Stomach (tissue), 9 donors: ENCODE measurements around the gene SLC2A10. TPM values are rescaled to one million over a fixed set of nuclear protein-coding genes. Genes with fewer than 3 reads are reported as not detected.

Source experiments
- DNase-seq, 2 donors: peaks; one replicate each; pipeline versions ENCODE4 v3.0.0 to v3.0.0-alpha.2; 2013 to 2019
- H3K27ac ChIP-seq, 5 donors: fragments of 200-600 bp in 4 of 5; sonication (generic) in 4 of 5; one replicate each; pipeline ENCODE4 v1.5.1; 2013 to 2019; ENCODE audit warnings: mild to moderate bottlenecking in 1 of 5, moderate library complexity in 1 of 5
- H3K27me3 ChIP-seq, 3 donors: fragments of 200-600 bp; sonication (generic); one replicate each; pipeline ENCODE4 v1.5.1; 2017 to 2019; ENCODE audit warnings: mixed run types in 1 of 3
- H3K36me3 ChIP-seq, 4 donors: fragments of 200-600 bp; sonication (generic); 1 replicate in 3 of 4; 2 replicates in 1 of 4; pipeline ENCODE4 v1.5.1; 2016 to 2019
- H3K4me1 ChIP-seq, 4 donors: fragments of 200-600 bp; sonication (generic); one replicate each; pipeline ENCODE4 v1.5.1; 2016 to 2019
- H3K4me3 ChIP-seq, 4 donors: fragments of 200-600 bp; sonication (generic) in 3 of 4; one replicate each; pipeline ENCODE4 v1.5.1; 2016 to 2019; ENCODE audit warnings: mild to moderate bottlenecking in 1 of 4
- H3K9me3 ChIP-seq, 4 donors: fragments of 200-600 bp; sonication (generic); one replicate each; pipeline ENCODE4 v1.5.1; 2016 to 2019
- CTCF ChIP-seq, 7 experiments: fragments of 450-650 bp in 4 of 7; fragments of 200-600 bp in 3 of 7; sonication (generic) in 3 of 7; IDR thresholded peaks; one replicate each; pipeline ENCODE4 v1.5.1; 2016 to 2019; ENCODE audit warnings: antibody characterized with exemption in 7 of 7, control low read depth in 2 of 7, mild to moderate bottlenecking in 1 of 7
- EP300 ChIP-seq: sonication (generic); formaldehyde crosslinking; IDR thresholded peaks from one replicate; pipeline ENCODE4 v1.6.1; 2017; ENCODE audit warnings: antibody characterized with exemption
- POLR2A ChIP-seq, 4 donors: fragments of 450-650 bp; IDR thresholded peaks; one replicate each; pipeline ENCODE4 v1.6.1; 2016; ENCODE audit warnings: antibody characterized with exemption in 4 of 4, control low read depth in 2 of 4, mild to moderate bottlenecking in 1 of 4, moderate library complexity in 1 of 4
- POLR2AphosphoS5 ChIP-seq, 3 donors: sonication (generic); formaldehyde crosslinking; IDR thresholded peaks; one replicate each; pipeline ENCODE4 v1.6.1; 2016; ENCODE audit warnings: antibody characterized with exemption in 3 of 3
- WGBS, 5 donors: extraction: QIAGEN DNeasy Blood & Tissue Kit in 3 of 5; methylation state at CpG; one replicate each; pipeline versions ENCODE4 v1.1.5 to v1.1.7; 2013 to 2018; 5-methylcytosine and 5-hydroxymethylcytosine counted together
- intact Hi-C: fragments of 100-400 bp; cut with DNase I; formaldehyde crosslinking; loops from one replicate; pipeline ENCODE4 v1.15.1; 2023; ENCODE audit warnings: low total_unique reads
- polyA plus RNA-seq, 3 donors: library from polyadenylated mRNA; stranded (reverse); fragments of 200-250 nt; gene quantifications; one replicate each; pipeline ENCODE4 v1.2.3, GENCODE V29; 2013
- total RNA-seq, 5 donors: library from RNA; depleted of rRNA; stranded (reverse); fragments of >200 nt; gene quantifications; one replicate each; pipeline versions ENCODE4 v1.1.0 to v1.2.3, GENCODE V29; 2014 to 2016
- donor health status: healthy with polysubstance abuse.
- donor health status: Bipolar disorder and iron deficiency.
- donor health status: healthy.

Gene SLC2A10
- total and polyA plus RNA-seq, 8 donors = 8.5 to 66.1 (median 21.2) TPM

- H3K27ac ChIP-seq = no peak overlapping the region
- peaks cover 0 to 58% (median 0%) of the 10 kb centered on the region in 3 donors for H3K27me3 ChIP-seq
- WGBS, 5 donors = 45 to 66% (median 59%) methylated on average over 9 of the region's 9 CpGs
- H3K9me3 ChIP-seq = no peaks in the 10 kb centered on the region
- no peak overlapping the region for H3K4me3 ChIP-seq
- no peaks in the 10 kb centered on the region for H3K36me3 ChIP-seq
- no peaks in the 10 kb centered on the region for H3K4me1 ChIP-seq
- TF ChIP-seq EP300 = no peak
- no peak for TF ChIP-seq POLR2AphosphoS5 (IDR thresholded peaks at IDR 0.05)
- TF ChIP-seq CTCF (IDR thresholded peaks at IDR 0.05) = no peak
- no peak for TF ChIP-seq POLR2A (IDR thresholded peaks at IDR 0.05)
- DNase-seq = no peak
- intact Hi-C loops = no loop called here
Observed at GRCh38 chr20:46773680-46774079, 64.2 kb downstream of the SLC2A10 start.

GRCh38 chr20:46774236-46774635 lies 64.8 kb downstream of the SLC2A10 start:
- TF ChIP-seq POLR2AphosphoS5 (IDR thresholded peaks at IDR 0.05) (no peak), POLR2A (IDR thresholded peaks at IDR 0.05) (no peak), CTCF (IDR thresholded peaks at IDR 0.05) (no peak), EP300 (no peak)
- WGBS, 5 donors = 25 to 42% (median 36%) methylated on average over 2 of the region's 2 CpGs
- no peak for DNase-seq
- intact Hi-C loops = no loop called here
- H3K27ac ChIP-seq = no peak overlapping the region
- H3K36me3 ChIP-seq = no peaks in the 10 kb centered on the region
- H3K27me3 ChIP-seq = peaks cover 0 to 57% (median 0%) of the 10 kb centered on the region in 3 donors
- H3K4me1 ChIP-seq = no peaks in the 10 kb centered on the region
- no peaks in the 10 kb centered on the region for H3K9me3 ChIP-seq
- H3K4me3 ChIP-seq = no peak overlapping the region

DNA sequence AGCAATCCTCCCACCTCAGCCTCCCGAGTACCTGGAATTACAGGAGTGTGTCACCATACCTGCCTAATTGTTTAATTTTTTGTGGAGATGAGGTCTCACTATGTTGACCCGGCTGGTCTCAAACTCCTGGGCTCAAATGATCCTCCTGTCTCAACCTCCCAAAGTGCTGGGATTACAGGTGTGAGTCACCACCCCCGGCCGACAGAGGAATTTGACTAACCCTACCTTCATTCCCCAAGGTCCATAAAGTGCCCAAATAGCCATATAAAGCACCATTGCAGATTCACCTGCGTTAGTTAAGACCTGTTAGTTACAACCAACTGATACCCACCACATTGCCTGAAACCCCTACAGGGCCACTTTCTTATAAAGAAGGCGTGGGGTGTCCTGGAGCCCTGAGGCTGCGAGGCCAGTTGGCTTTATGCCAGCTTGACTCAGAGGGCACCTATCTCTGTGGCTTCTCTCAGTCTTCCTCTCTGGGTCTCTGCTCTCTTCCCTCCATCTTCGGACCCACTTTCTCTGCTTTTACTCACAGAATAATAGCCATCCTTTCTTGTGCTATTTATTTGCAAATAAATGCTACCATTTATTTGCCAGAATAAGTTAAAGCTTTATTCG lies 65.6 kb downstream of the SLC2A10 start:
- intact Hi-C loops = no loop called here
- peaks cover 0 to 55% (median 0%) of the 10 kb centered on the region in 3 donors for H3K27me3 ChIP-seq
- no peaks in the 10 kb centered on the region for H3K9me3 ChIP-seq
- no peak for DNase-seq
- H3K4me3 ChIP-seq = no peak overlapping the region
- no peaks in the 10 kb centered on the region for H3K4me1 ChIP-seq
- TF ChIP-seq POLR2A (IDR thresholded peaks at IDR 0.05) (no peak), EP300 (no peak), CTCF (IDR thresholded peaks at IDR 0.05) (no peak), POLR2AphosphoS5 (IDR thresholded peaks at IDR 0.05) (no peak)
- WGBS, 5 donors = 80 to 92% (median 90%) methylated on average over 9 of the region's 9 CpGs
- no peak overlapping the region for H3K27ac ChIP-seq
- H3K36me3 ChIP-seq = no peaks in the 10 kb centered on the region

GRCh38 chr20:46775806-46776205 lies 66.4 kb downstream of the SLC2A10 start:
- 80 to 100% (median 92%) methylated on average over 1 of the region's 1 CpG for WGBS, 5 donors
- H3K27me3 ChIP-seq = peaks cover 0 to 48% (median 0%) of the 10 kb centered on the region in 3 donors
- H3K36me3 ChIP-seq = no peaks in the 10 kb centered on the region
- H3K4me1 ChIP-seq = no peaks in the 10 kb centered on the region
- no peak overlapping the region for H3K4me3 ChIP-seq
- intact Hi-C loops = no loop called here
- H3K27ac ChIP-seq = no peak overlapping the region
- TF ChIP-seq CTCF (IDR thresholded peaks at IDR 0.05) = no peak
- TF ChIP-seq EP300 = no peak
- TF ChIP-seq POLR2A (IDR thresholded peaks at IDR 0.05) = no peak
- TF ChIP-seq POLR2AphosphoS5 (IDR thresholded peaks at IDR 0.05) = no peak
- DNase-seq = no peak
- H3K9me3 ChIP-seq = no peaks in the 10 kb centered on the region
